ENCODE results near the gene DEDD2.
"Not testable (repeated sequence)": the region's sequence is repeated elsewhere in the genome, so short reads cannot be mapped to it uniquely, and the experiment has no call there.

Gene DEDD2

GRCh38 chr19:42217520-42218437 is at the start of gene DEDD2:
Gene DEDD2 (minus strand): TSS chr19:42217677. CDS start chr19:42217007, 670 bp downstream.
- peak; percentile 85 for DNase-seq

GRCh38 chr19:42266928-42267603 is 49.6 kb upstream of the DEDD2 start:
- not testable (repeated sequence) for DNase-seq

GRCh38 chr19:42266105-42266504 is 48.6 kb upstream of the DEDD2 start:
- DNase-seq = not testable (repeated sequence)

- no peak for DNase-seq
These were observed 44.3 kb upstream of the DEDD2 start for GRCh38 chr19:42261763-42262162.

GRCh38 chr19:42257842-42258241 is 40.4 kb upstream of the DEDD2 start:
- not testable (repeated sequence) for DNase-seq

- no peak for DNase-seq
These were observed 38.6 kb upstream of the DEDD2 start for GRCh38 chr19:42255766-42256745.

GRCh38 chr19:42254850-42255765 is 37.6 kb upstream of the DEDD2 start, which contains the start of gene ERF:
Gene ERF (minus strand): TSS chr19:42255128. CDS start chr19:42254999, 129 bp downstream.
- peak; percentile 36 for DNase-seq

- DNase-seq = no peak
These were observed 36.8 kb upstream of the DEDD2 start for GRCh38 chr19:42254089-42254849.

GRCh38 chr19:42253245-42254088 is 36.0 kb upstream of the DEDD2 start:
- no peak for DNase-seq

- no peak for DNase-seq
These were observed 35.1 kb upstream of the DEDD2 start for GRCh38 chr19:42252365-42253244.

- no peak for DNase-seq
These were observed 34.3 kb upstream of the DEDD2 start for GRCh38 chr19:42251572-42252358.

- DNase-seq = peak; percentile 47
These were observed 33.4 kb upstream of the DEDD2 start for GRCh38 chr19:42250666-42251531.

- no peak for DNase-seq
These were observed 32.7 kb upstream of the DEDD2 start for GRCh38 chr19:42250183-42250665.

GRCh38 chr19:42249769-42250168 is 32.3 kb upstream of the DEDD2 start:
- DNase-seq = no peak

GRCh38 chr19:42249149-42249750 is 31.8 kb upstream of the DEDD2 start:
- DNase-seq = no peak
